ENCODE measurements around the gene KRT15. TPM values are rescaled to one million over a fixed set of nuclear protein-coding genes. Genes with fewer than 3 reads are reported as not detected.
A peak's percentile ranks its signal among the peaks of the same experiment; 100 is the strongest.

Gene KRT15
- total RNA-seq, 1 donor from 2014 or later: 2.9 TPM

- Mint-ChIP-seq H3K27ac (no peak overlapping the region), H3K9me3 (ENCODE audit: low read depth) (no peaks in the 10 kb centered on the region), H3K4me1 (ENCODE audit: low read depth) (peaks cover 15% of the 10 kb centered on the region), H3K4me3 (ENCODE audit: low read depth) (no peak overlapping the region), H3K36me3 (ENCODE audit: insufficient read depth) (no peaks in the 10 kb centered on the region), H3K27me3 (peaks cover 36% of the 10 kb centered on the region)
- DNase-seq (ENCODE audit: low spot score, unreplicated experiment): no peak
- peak; percentile 49 for TF ChIP-seq CTCF (IDR thresholded peaks at IDR 0.05; ENCODE audit: unreplicated experiment)
These were observed 31.7 kb downstream of the KRT15 start for GRCh38 chr17:41486809-41487530.

- no peak overlapping the region for H3K4me3 Mint-ChIP-seq (ENCODE audit: low read depth)
- H3K4me1 Mint-ChIP-seq (ENCODE audit: low read depth): peaks cover 15% of the 10 kb centered on the region
- no peak overlapping the region for H3K27ac Mint-ChIP-seq
- no peaks in the 10 kb centered on the region for H3K36me3 Mint-ChIP-seq (ENCODE audit: insufficient read depth)
- no peak for TF ChIP-seq CTCF (IDR thresholded peaks at IDR 0.05; ENCODE audit: unreplicated experiment)
- no peak for DNase-seq (ENCODE audit: low spot score, unreplicated experiment)
- peaks cover 32% of the 10 kb centered on the region for H3K27me3 Mint-ChIP-seq
- no peaks in the 10 kb centered on the region for H3K9me3 Mint-ChIP-seq (ENCODE audit: low read depth)
These were observed 32.4 kb downstream of the KRT15 start for GRCh38 chr17:41486316-41486715.

- Mint-ChIP-seq H3K4me1 (ENCODE audit: low read depth) (peaks cover 15% of the 10 kb centered on the region), H3K27me3 (peaks cover 27% of the 10 kb centered on the region), H3K36me3 (ENCODE audit: insufficient read depth) (no peaks in the 10 kb centered on the region), H3K27ac (no peak overlapping the region), H3K4me3 (ENCODE audit: low read depth) (no peak overlapping the region), H3K9me3 (ENCODE audit: low read depth) (no peaks in the 10 kb centered on the region)
- no peak for TF ChIP-seq CTCF (IDR thresholded peaks at IDR 0.05; ENCODE audit: unreplicated experiment)
- DNase-seq (ENCODE audit: low spot score, unreplicated experiment): no peak
These were observed 33.5 kb downstream of the KRT15 start for GRCh38 chr17:41484920-41485904.

GRCh38 chr17:41483991-41484826 lies 34.5 kb downstream of the KRT15 start:
- Mint-ChIP-seq H3K4me3 (ENCODE audit: low read depth) (no peak overlapping the region), H3K4me1 (ENCODE audit: low read depth) (peaks cover 15% of the 10 kb centered on the region), H3K9me3 (ENCODE audit: low read depth) (no peaks in the 10 kb centered on the region), H3K36me3 (ENCODE audit: insufficient read depth) (no peaks in the 10 kb centered on the region), H3K27me3 (peaks cover 24% of the 10 kb centered on the region), H3K27ac (no peak overlapping the region)
- no peak for DNase-seq (ENCODE audit: low spot score, unreplicated experiment)
- TF ChIP-seq CTCF (IDR thresholded peaks at IDR 0.05; ENCODE audit: unreplicated experiment): no peak

- Mint-ChIP-seq H3K4me3 (ENCODE audit: low read depth) (no peak overlapping the region), H3K36me3 (ENCODE audit: insufficient read depth) (no peaks in the 10 kb centered on the region), H3K27ac (peak overlapping the region; percentile 68), H3K9me3 (ENCODE audit: low read depth) (no peaks in the 10 kb centered on the region), H3K4me1 (ENCODE audit: low read depth) (peaks cover 15% of the 10 kb centered on the region), H3K27me3 (peaks cover 21% of the 10 kb centered on the region)
- DNase-seq (ENCODE audit: low spot score, unreplicated experiment): no peak
- TF ChIP-seq CTCF (IDR thresholded peaks at IDR 0.05; ENCODE audit: unreplicated experiment): no peak
These were observed 35.2 kb downstream of the KRT15 start for GRCh38 chr17:41483531-41483930.

Measured in progenitor cell of endocrine pancreas (in vitro differentiated cells).